NB4 (cell line): ENCODE results near the gene TNNT3.

Experiments
- POLR2A ChIP-seq: IDR thresholded peaks from 2 replicates; pipeline ENCODE4 v1.6.1; 2011; ENCODE audit warnings: mild to moderate bottlenecking; ENCODE audit not compliant: insufficient read length; ENCODE audit errors: extremely low read depth
- TF ChIP-seq, protein P1 (sequence below): IDR thresholded peaks from one replicate; pipeline ENCODE4 v1.5.1; 2012; ENCODE audit warnings: low read depth, low read length

DNA sequence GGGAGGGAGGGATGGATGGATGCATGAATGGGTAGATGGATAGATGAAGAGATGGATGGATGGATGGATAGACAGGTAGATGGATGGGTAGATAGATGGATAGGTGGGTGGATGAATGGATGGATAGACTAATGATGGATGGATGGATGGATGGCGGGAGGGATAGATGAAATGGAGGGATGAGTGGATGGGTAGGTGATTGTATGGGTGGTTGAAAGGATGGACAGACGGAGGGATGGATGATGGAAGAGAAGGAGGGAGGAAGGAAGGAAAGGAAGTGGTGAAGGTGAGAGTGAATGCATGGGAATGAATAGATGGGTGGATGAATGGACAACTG, 3.7 kb upstream of the TNNT3 start:
- TF ChIP-seq, protein P1, sequence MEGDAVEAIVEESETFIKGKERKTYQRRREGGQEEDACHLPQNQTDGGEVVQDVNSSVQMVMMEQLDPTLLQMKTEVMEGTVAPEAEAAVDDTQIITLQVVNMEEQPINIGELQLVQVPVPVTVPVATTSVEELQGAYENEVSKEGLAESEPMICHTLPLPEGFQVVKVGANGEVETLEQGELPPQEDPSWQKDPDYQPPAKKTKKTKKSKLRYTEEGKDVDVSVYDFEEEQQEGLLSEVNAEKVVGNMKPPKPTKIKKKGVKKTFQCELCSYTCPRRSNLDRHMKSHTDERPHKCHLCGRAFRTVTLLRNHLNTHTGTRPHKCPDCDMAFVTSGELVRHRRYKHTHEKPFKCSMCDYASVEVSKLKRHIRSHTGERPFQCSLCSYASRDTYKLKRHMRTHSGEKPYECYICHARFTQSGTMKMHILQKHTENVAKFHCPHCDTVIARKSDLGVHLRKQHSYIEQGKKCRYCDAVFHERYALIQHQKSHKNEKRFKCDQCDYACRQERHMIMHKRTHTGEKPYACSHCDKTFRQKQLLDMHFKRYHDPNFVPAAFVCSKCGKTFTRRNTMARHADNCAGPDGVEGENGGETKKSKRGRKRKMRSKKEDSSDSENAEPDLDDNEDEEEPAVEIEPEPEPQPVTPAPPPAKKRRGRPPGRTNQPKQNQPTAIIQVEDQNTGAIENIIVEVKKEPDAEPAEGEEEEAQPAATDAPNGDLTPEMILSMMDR, result no peak
- no peak for TF ChIP-seq POLR2A
